H1 (cell line): Measurements from ENCODE around the gene AATK. TPM values are rescaled to one million over a fixed set of nuclear protein-coding genes. Genes with fewer than 3 reads are reported as not detected.

Source experiments
- CTCF ChIA-PET: fragments of 300-600 bp; sonication (Branson Sonifier 250); formaldehyde crosslinking; loops from one replicate; lab custom pipeline; 2021; ENCODE audit not compliant: partially characterized antibody; lab: Charles Lee
- POLR2A ChIA-PET: fragments of 300-600 bp; sonication (Branson Sonifier 250); formaldehyde crosslinking; loops from one replicate; lab custom pipeline; 2021; ENCODE audit warnings: inconsistent platforms; ENCODE audit not compliant: partially characterized antibody; lab: Charles Lee
- DNase-seq, 2 experiments: peaks; one replicate each; pipeline versions ENCODE4 v3.0.0 to v3.0.0-alpha.2; 2010 to 2022; ENCODE audit warnings: low spot score in 2 of 2, low read depth in 1 of 2, mixed read lengths in 1 of 2
- FAIRE-seq: peaks from 2 replicates; lab custom pipeline; 2011; peaks lifted over from hg19 to GRCh38; lab: Jason Lieb, UNC
- H2AFZ ChIP-seq: 2 replicates; pipeline ENCODE4 v1.8.1; 2012; ENCODE audit warnings: low read length, inconsistent platforms
- H2AK5ac ChIP-seq: 2 replicates; pipeline ENCODE4 v1.6.1; 2013; ENCODE audit warnings: low read depth, low read length
- H2BK120ac ChIP-seq: replicated peaks from 2 replicates; pipeline ENCODE3; 2013; ENCODE audit warnings: low read depth, low read length, inconsistent platforms
- H2BK12ac ChIP-seq: 2 replicates; pipeline ENCODE4 v1.6.1; 2013; ENCODE audit warnings: low read depth, low read length
- H2BK15ac ChIP-seq: 2 replicates; pipeline ENCODE4 v1.6.1; 2013; ENCODE audit warnings: low read length
- H2BK20ac ChIP-seq: 2 replicates; pipeline ENCODE4 v1.6.1; 2013; ENCODE audit warnings: low read length
- H2BK5ac ChIP-seq: 2 replicates; pipeline ENCODE4 v1.6.1; 2013; ENCODE audit warnings: low read depth, low read length
- H3K14ac ChIP-seq: 2 replicates; pipeline ENCODE4 v1.6.1; 2013; ENCODE audit warnings: inconsistent platforms; ENCODE audit not compliant: insufficient read length
- H3K18ac ChIP-seq: 2 replicates; pipeline ENCODE4 v1.6.1; 2013; ENCODE audit warnings: low read length; ENCODE audit errors: extremely low read depth
- H3K23ac ChIP-seq: 2 replicates; pipeline ENCODE4 v1.6.1; 2013; ENCODE audit warnings: inconsistent platforms; ENCODE audit not compliant: insufficient read length
- H3K23me2 ChIP-seq: 2 replicates; pipeline ENCODE4 v1.6.1; 2013; ENCODE audit warnings: low read depth, low read length
- H3K27ac ChIP-seq: 2 replicates; pipeline ENCODE4 v1.6.1; 2011; ENCODE audit warnings: low read depth, low read length, inconsistent platforms
- H3K27me3 ChIP-seq, 4 experiments: replicated peaks in 1 of 4; 1 replicate in 1 of 4; 2 replicates in 3 of 4; pipeline versions ENCODE4 v1.6.1 to v1.8.1; 2011 to 2013; ENCODE audit warnings: low read length in 3 of 4, mild to moderate bottlenecking in 3 of 4, inconsistent platforms in 2 of 4, mixed read lengths in 2 of 4, moderate library complexity in 1 of 4; ENCODE audit not compliant: control insufficient read depth in 3 of 4, insufficient read depth in 3 of 4; ENCODE audit errors: extremely low read depth in 1 of 4
- H3K36me3 ChIP-seq, 4 experiments: 2 replicates each; pipeline versions ENCODE4 v1.6.1 to v1.8.1; 2011 to 2013; ENCODE audit warnings: mild to moderate bottlenecking in 4 of 4, low read length in 3 of 4, moderate library complexity in 2 of 4, control low read depth in 1 of 4, inconsistent platforms in 1 of 4; ENCODE audit not compliant: insufficient read depth in 4 of 4, control insufficient read depth in 2 of 4
- H3K4ac ChIP-seq: replicated peaks from 2 replicates; pipeline ENCODE3; 2013; ENCODE audit warnings: low read length, low read depth, mixed read lengths, inconsistent platforms; ENCODE audit not compliant: insufficient read length
- H3K4me1 ChIP-seq, 4 experiments: replicated peaks in 1 of 4; 1 replicate in 1 of 4; 2 replicates in 3 of 4; pipeline versions ENCODE4 v1.6.1 to v1.8.1; 2011 to 2013; ENCODE audit warnings: low read length in 3 of 4, inconsistent platforms in 2 of 4, mixed read lengths in 1 of 4; ENCODE audit not compliant: insufficient read depth in 4 of 4, control insufficient read depth in 3 of 4
- H3K4me2 ChIP-seq, 2 experiments: 2 replicates each; pipeline versions ENCODE4 v1.6.1 to v1.8.1; 2011 to 2013; ENCODE audit warnings: low read depth in 2 of 2, low read length in 2 of 2, control low read depth in 1 of 2, inconsistent platforms in 1 of 2, mild to moderate bottlenecking in 1 of 2; ENCODE audit not compliant: insufficient read depth in 1 of 2
- H3K4me3 ChIP-seq, 4 experiments: fragments of 200-600, 300-600 bp in 1 of 4; sonication (generic), shearing (Covaris generic), sonication (Bioruptor Twin) in 1 of 4; 2 replicates each; pipeline versions ENCODE4 v1.5.1 to v1.8.1; 2011 to 2016; ENCODE audit warnings: low read length in 4 of 4, low read depth in 3 of 4, control low read depth in 2 of 4, inconsistent platforms in 2 of 4, mild to moderate bottlenecking in 2 of 4, mixed read lengths in 1 of 4, moderate library complexity in 1 of 4; ENCODE audit not compliant: insufficient read depth in 2 of 4; ENCODE audit errors: extremely low read depth in 1 of 4
- H3K56ac ChIP-seq: replicated peaks from 2 replicates; pipeline ENCODE3; 2013; ENCODE audit warnings: low read depth, mild to moderate bottlenecking, mixed read lengths, low read length, inconsistent platforms; ENCODE audit not compliant: insufficient read length
- H3K79me1 ChIP-seq: 2 replicates; pipeline ENCODE4 v1.6.1; 2013; ENCODE audit warnings: low read depth, low read length, control low read depth
- H3K79me2 ChIP-seq, 2 experiments: 2 replicates each; pipeline versions ENCODE4 v1.6.1 to v1.8.1; 2012 to 2013; ENCODE audit warnings: low read length in 2 of 2, mild to moderate bottlenecking in 2 of 2, inconsistent platforms in 1 of 2; ENCODE audit not compliant: insufficient read depth in 2 of 2, control insufficient read depth in 1 of 2
- H3K9ac ChIP-seq, 4 experiments: replicated peaks in 1 of 4; 1 replicate in 1 of 4; 2 replicates in 3 of 4; pipeline versions ENCODE4 v1.6.1 to v1.8.1; 2011 to 2013; ENCODE audit warnings: low read depth in 3 of 4, low read length in 3 of 4, control low read depth in 2 of 4, mild to moderate bottlenecking in 2 of 4, moderate library complexity in 2 of 4, inconsistent platforms in 1 of 4; ENCODE audit errors: extremely low read depth in 1 of 4
- H3K9me3 ChIP-seq, 2 experiments: 2 replicates each; pipeline versions ENCODE4 v1.6.1 to v1.8.1; 2012 to 2013; ENCODE audit warnings: mild to moderate bottlenecking in 2 of 2, moderate library complexity in 2 of 2, control low read depth in 1 of 2, inconsistent platforms in 1 of 2, low read depth in 1 of 2, low read length in 1 of 2, mixed read lengths in 1 of 2; ENCODE audit not compliant: insufficient read depth in 2 of 2
- H4K20me1 ChIP-seq, 2 experiments: replicated peaks in 1 of 2; 2 replicates each; pipeline versions ENCODE3 to v1.8.1; 2011 to 2013; ENCODE audit warnings: inconsistent platforms in 2 of 2, low read length in 2 of 2, mild to moderate bottlenecking in 1 of 2; ENCODE audit not compliant: insufficient read depth in 2 of 2, control insufficient read depth in 1 of 2
- H4K5ac ChIP-seq: 2 replicates; pipeline ENCODE4 v1.6.1; 2013; ENCODE audit warnings: low read length, low read depth, mixed read lengths, inconsistent platforms; ENCODE audit not compliant: insufficient read length
- H4K8ac ChIP-seq: 2 replicates; pipeline ENCODE4 v1.8.0; 2013; ENCODE audit warnings: mild to moderate bottlenecking, moderate library complexity, low read length, inconsistent platforms; ENCODE audit not compliant: insufficient read depth; ENCODE audit errors: extremely low read depth
- H4K91ac ChIP-seq: replicated peaks from 2 replicates; pipeline ENCODE3; 2013; ENCODE audit warnings: low read length, mixed read lengths, inconsistent platforms; ENCODE audit not compliant: insufficient read length
- E2F6 ChIP-seq: IDR thresholded peaks from 2 replicates; pipeline ENCODE4 v1.6.1; 2012; ENCODE audit warnings: inconsistent platforms
- KDM5A ChIP-seq: fragments of 200-600 bp; IDR thresholded peaks from 2 replicates; pipeline ENCODE4 v1.7.1; 2012; ENCODE audit warnings: mild to moderate bottlenecking, low read length, inconsistent platforms, mixed read lengths
- PHF8 ChIP-seq: fragments of 200-600 bp; sonication (generic); conservative IDR thresholded peaks from 2 replicates; pipeline ENCODE4 v1.7.1; 2012; ENCODE audit warnings: low read depth, mild to moderate bottlenecking, inconsistent platforms, low read length, moderate library complexity
- TAF1 ChIP-seq: IDR thresholded peaks from 2 replicates; pipeline ENCODE4 v1.6.1; 2011; ENCODE audit warnings: mild to moderate bottlenecking, low read depth, low read length
- WGBS, 2 experiments: shearing (Covaris generic) in 1 of 2; methylation state at CpG; one replicate each; pipeline versions ENCODE4 v1.1.6 to v1.1.7; 2013 to 2015; ENCODE audit warnings: low lambda C conversion rate in 2 of 2, mixed read lengths in 2 of 2, inconsistent platforms in 1 of 2, low coverage in 1 of 2, missing lambda C conversion rate in 1 of 2; ENCODE audit not compliant: insufficient replicate concordance in 2 of 2, insufficient coverage in 1 of 2, insufficient read length in 1 of 2; ENCODE audit errors: extremely low coverage in 1 of 2, missing lambda C conversion rate in 1 of 2; 5-methylcytosine and 5-hydroxymethylcytosine counted together
- polyA plus RNA-seq, 7 experiments: library from polyadenylated mRNA; depleted of rRNA in 3 of 7; stranded (reverse) in 5 of 7; unstranded in 2 of 7; fragments of >200 nt in 5 of 7; fragments of 200-250 nt in 2 of 7; gene quantifications; 1 replicate in 5 of 7; 2 replicates in 1 of 7; 4 replicates in 1 of 7; pipeline versions ENCODE4 v1.2.1 to v1.2.3, GENCODE V29; 2011 to 2013; ENCODE audit warnings: missing spikeins in 2 of 7, mixed read lengths in 2 of 7
- total RNA-seq: library from RNA; stranded (reverse); fragmentation: NEBNext Ultra II Directional; extraction: Animal tissue kit (Norgen Biotek cat#: 25700); gene quantifications from 2 replicates; pipeline ENCODE4 v1.2.1, GENCODE V29; 2021

Gene AATK
- total and polyA plus RNA-seq, 2 of the 8 experiments (the other 6 are each of a cell fraction or from before 2014, with no cell fraction given), result 1.7 to 3.5 TPM

DNA sequence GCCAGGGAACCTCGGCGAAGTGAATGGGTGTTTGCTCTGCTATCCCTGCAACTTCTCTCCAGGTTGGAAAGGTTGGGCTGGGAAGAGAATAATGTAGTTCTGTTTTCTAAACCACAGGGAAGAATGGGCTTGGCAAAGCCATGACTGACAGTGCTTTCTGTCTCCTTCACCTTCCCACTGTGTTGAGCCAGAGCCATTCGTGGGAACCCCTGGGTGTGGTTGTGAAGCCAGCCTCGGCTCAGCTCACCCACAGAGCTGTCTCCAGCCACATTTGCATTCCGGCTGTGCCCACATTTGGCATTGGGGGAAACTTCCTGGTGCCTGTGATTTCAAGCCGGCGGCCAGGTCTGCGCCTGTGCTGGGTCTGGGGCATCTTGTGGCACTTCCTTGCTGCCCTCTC, 91.1 kb downstream of the AATK start:
- H2BK5ac ChIP-seq, result peak overlapping the region; percentile 28; the same call in 1 of the 2 replicates
- no peak overlapping the region for H4K5ac ChIP-seq
- H3K27me3 ChIP-seq, result no peaks in the 10 kb centered on the region
- no peak overlapping the region for H2AFZ ChIP-seq
- H3K4me3 ChIP-seq, result no peak overlapping the region
- H3K4me1 ChIP-seq, result peaks cover 0 to 10% (median 3%) of the 10 kb centered on the region in 4 experiments; a peak in 3 of 7 replicates
- no peak overlapping the region for H2BK20ac ChIP-seq
- H3K23ac ChIP-seq, result no peak overlapping the region
- no peak overlapping the region for H2BK15ac ChIP-seq
- POLR2A ChIA-PET, result no interaction called here
- H4K8ac ChIP-seq, result no peak overlapping the region; the same call in 1 of the 2 replicates
- H3K4ac ChIP-seq, result peak overlapping the region; percentile 53
- no peak overlapping the region for H2AK5ac ChIP-seq
- H3K79me1 ChIP-seq, result peaks cover 11% of the 10 kb centered on the region
- no peak overlapping the region for H3K4me2 ChIP-seq
- FAIRE-seq (no peak), DNase-seq (no peak)
- TF ChIP-seq TAF1 (no peak), PHF8 (no peak), E2F6 (no peak), KDM5A (no peak)
- no peak overlapping the region for H3K27ac ChIP-seq
- 88% methylated on average over 7 of the region's 8 CpGs; no CpG with 5 or more reads in 1 of the 2 experiments for WGBS, 2 experiments
- H2BK12ac ChIP-seq, result no peak overlapping the region
- CTCF ChIA-PET, result interaction anchor here (7.0 kb wide), 1 partner anchor 23 kb away, joined by 35 read pairs; no protein-coding TSS in a partner anchor
- no peak overlapping the region for H3K9ac ChIP-seq
- no peak overlapping the region for H2BK120ac ChIP-seq
- no peaks in the 10 kb centered on the region; a peak in 1 of 8 replicates for H3K36me3 ChIP-seq
- H3K23me2 ChIP-seq, result no peaks in the 10 kb centered on the region
- H3K79me2 ChIP-seq, result no peaks in the 10 kb centered on the region
- no peak overlapping the region for H3K18ac ChIP-seq
- H3K56ac ChIP-seq, result no peak overlapping the region
- no peaks in the 10 kb centered on the region for H3K9me3 ChIP-seq
- H3K14ac ChIP-seq, result no peak overlapping the region
- H4K20me1 ChIP-seq, result peaks cover 0 to 11% of the 10 kb centered on the region in 2 experiments
- no peak overlapping the region for H4K91ac ChIP-seq
